Subcutaneous abdominal adipose tissue (tissue), 5 donors: ENCODE data around the gene GLIPR1L1.

Experiments
- H3K27ac ChIP-seq: one replicate; pipeline ENCODE4 v1.7.0; 2013; ENCODE audit warnings: low read depth, mild to moderate bottlenecking, inconsistent platforms, low read length, moderate library complexity
- H3K27me3 ChIP-seq, 5 donors: one replicate each; pipeline ENCODE4 v1.7.0; 2013; ENCODE audit warnings: low read length in 5 of 5, inconsistent platforms in 1 of 5; ENCODE audit not compliant: control insufficient read depth in 5 of 5, insufficient read depth in 4 of 5
- H3K36me3 ChIP-seq, 5 donors: one replicate each; pipeline ENCODE4 v1.7.0; 2013; ENCODE audit warnings: low read length in 5 of 5; ENCODE audit not compliant: control insufficient read depth in 5 of 5, insufficient read depth in 5 of 5
- H3K4me1 ChIP-seq, 5 donors: one replicate each; pipeline ENCODE4 v1.7.0; 2013; ENCODE audit warnings: low read length in 5 of 5, mild to moderate bottlenecking in 3 of 5, moderate library complexity in 1 of 5; ENCODE audit not compliant: control insufficient read depth in 5 of 5, insufficient read depth in 5 of 5
- H3K4me3 ChIP-seq, 5 donors: one replicate each; pipeline ENCODE4 v1.7.0; 2013; ENCODE audit warnings: low read length in 5 of 5, low read depth in 1 of 5
- H3K9ac ChIP-seq, 5 donors: one replicate each; pipeline ENCODE4 v1.7.0; 2013; ENCODE audit warnings: low read length in 5 of 5, mild to moderate bottlenecking in 4 of 5, moderate library complexity in 3 of 5
- H3K9me3 ChIP-seq, 5 donors: one replicate each; pipeline ENCODE4 v1.7.0; 2013; ENCODE audit warnings: low read length in 5 of 5; ENCODE audit not compliant: control insufficient read depth in 5 of 5
- donor health status: healthy.
- donor health status: healthy.
- donor health status: healthy.
- donor health status: healthy.
- donor health status: healthy.

The GLIPR1L1 gene

GRCh38 chr12:75334384-75335030, at the start of gene GLIPR1L1:
Gene GLIPR1L1, plus strand, starts transcription at chr12:75334670. Its CDS starts 59 bp downstream, at chr12:75334729.
- Histone ChIP-seq H3K27me3 (no peaks in the 10 kb centered on the region), H3K9me3 (no peaks in the 10 kb centered on the region), H3K4me3 (peak within 1 kb of the TSS; percentile 55 to 66 (median 60)), H3K27ac (no peak within 1 kb of the TSS), H3K36me3 (no peaks in the 10 kb centered on the region), H3K4me1 (peaks cover 3 to 20% (median 15%) of the 10 kb centered on the region in 5 donors), H3K9ac (peak within 1 kb of the TSS in 2 of 5 donors; percentile 33 to 47)

DNA sequence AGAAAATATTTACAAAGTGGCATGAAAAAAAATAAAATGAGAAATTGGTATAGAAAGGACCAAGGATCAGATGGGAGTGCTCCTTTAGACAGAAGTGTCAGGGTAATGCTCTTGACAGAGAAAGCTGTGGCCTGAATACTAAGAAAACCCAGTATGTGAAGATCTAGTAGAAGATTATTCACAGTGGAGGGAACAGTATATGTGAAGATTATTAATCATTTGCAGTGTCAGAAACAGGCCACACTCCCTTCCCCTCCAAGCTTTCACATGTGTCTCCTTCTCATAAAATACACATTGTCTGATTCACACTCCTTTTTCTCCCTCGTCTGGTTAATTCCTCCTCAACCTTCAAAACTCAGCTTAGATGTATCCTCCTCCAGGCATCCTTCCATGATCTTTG, 45.6 kb upstream of the GLIPR1L1 start:
- Histone ChIP-seq H3K27ac (no peak overlapping the region), H3K9me3 (no peaks in the 10 kb centered on the region), H3K4me3 (no peak overlapping the region), H3K4me1 (no peaks in the 10 kb centered on the region), H3K36me3 (peaks cover 0 to 3% (median 0%) of the 10 kb centered on the region in 5 donors), H3K9ac (no peak overlapping the region), H3K27me3 (no peaks in the 10 kb centered on the region)

DNA sequence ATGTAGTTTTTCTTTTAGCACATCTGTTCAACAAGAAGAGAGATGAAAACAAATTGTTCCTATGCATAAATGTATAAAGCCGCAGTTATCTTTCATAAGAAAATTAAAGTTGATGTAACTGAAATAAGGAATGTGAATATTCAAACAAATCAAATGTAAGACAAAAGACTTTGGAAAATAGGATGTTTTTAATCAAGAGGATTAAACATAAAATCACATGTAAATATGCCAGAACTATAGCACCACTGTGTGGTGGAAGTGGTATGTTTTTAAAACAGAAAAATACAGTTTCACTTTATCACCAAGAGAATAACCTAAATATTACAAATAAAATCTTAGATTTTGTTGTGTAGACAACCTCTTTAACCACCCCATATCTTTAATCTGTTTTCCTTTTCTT, 44.7 kb upstream of the GLIPR1L1 start:
- peaks cover 0 to 3% (median 0%) of the 10 kb centered on the region in 5 donors for H3K36me3 ChIP-seq

DNA sequence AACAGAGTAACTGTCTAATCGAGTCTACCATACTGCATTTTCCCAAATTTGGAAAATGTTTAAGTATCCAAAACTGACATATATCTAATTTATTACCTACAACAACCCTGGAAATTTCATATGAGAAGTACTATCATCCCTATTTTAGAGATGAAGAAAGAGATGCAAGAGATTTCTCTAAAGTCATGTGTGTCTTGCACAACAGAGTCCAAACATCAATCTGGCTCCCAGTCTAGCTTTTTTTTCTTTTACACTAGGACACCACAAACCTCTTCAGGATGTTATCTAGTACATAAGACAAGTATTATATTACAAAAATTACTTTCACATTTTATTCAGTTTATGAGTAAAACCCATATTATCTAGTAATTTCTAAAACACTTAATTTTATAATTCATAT, 43.5 kb upstream of the GLIPR1L1 start:
- no peak overlapping the region for H3K9ac ChIP-seq
- no peaks in the 10 kb centered on the region for H3K4me1 ChIP-seq
- H3K9me3 ChIP-seq, result no peaks in the 10 kb centered on the region
- H3K27me3 ChIP-seq, result no peaks in the 10 kb centered on the region
- no peak overlapping the region for H3K4me3 ChIP-seq
- no peak overlapping the region for H3K27ac ChIP-seq
- H3K36me3 ChIP-seq, result peaks cover 0 to 3% (median 0%) of the 10 kb centered on the region in 5 donors

More for the DNA sequence above, 44.7 kb upstream of the GLIPR1L1 start:
- Histone ChIP-seq H3K9ac (no peak overlapping the region), H3K4me3 (no peak overlapping the region), H3K9me3 (no peaks in the 10 kb centered on the region), H3K4me1 (no peaks in the 10 kb centered on the region), H3K27me3 (no peaks in the 10 kb centered on the region), H3K27ac (no peak overlapping the region)

GRCh38 chr12:75294336-75294735, 40.1 kb upstream of the GLIPR1L1 start:
- Histone ChIP-seq H3K4me3 (no peak overlapping the region), H3K4me1 (no peaks in the 10 kb centered on the region), H3K36me3 (peaks cover 0 to 6% (median 0%) of the 10 kb centered on the region in 5 donors), H3K27me3 (no peaks in the 10 kb centered on the region), H3K9ac (no peak overlapping the region), H3K27ac (no peak overlapping the region), H3K9me3 (no peaks in the 10 kb centered on the region)

DNA sequence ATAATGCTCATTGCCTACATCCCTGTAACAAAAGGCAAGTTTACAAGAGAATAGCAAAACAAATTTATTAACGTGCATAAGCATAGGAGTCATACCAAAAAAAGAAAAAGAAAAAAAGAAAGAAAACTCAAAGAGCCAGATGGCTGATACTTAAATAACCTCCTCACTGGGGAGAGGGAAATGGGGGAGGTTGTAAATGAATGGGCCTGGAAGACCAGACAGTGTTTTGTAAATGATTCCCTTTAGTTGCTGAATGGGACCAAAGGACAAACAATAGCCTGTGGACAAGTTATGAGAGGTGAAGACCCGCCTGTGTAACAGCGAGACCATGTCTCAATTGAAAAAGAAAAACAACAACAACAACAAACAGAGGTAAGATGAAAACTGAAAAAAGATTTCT, 39.7 kb upstream of the GLIPR1L1 start:
- H3K9me3 ChIP-seq, result no peaks in the 10 kb centered on the region
- H3K4me1 ChIP-seq, result no peaks in the 10 kb centered on the region
- H3K27ac ChIP-seq, result no peak overlapping the region
- peaks cover 0 to 6% (median 0%) of the 10 kb centered on the region in 5 donors for H3K36me3 ChIP-seq
- no peak overlapping the region for H3K9ac ChIP-seq
- H3K27me3 ChIP-seq, result no peaks in the 10 kb centered on the region
- no peak overlapping the region for H3K4me3 ChIP-seq

- peaks cover 0 to 20% (median 8%) of the 10 kb centered on the region in 5 donors for H3K36me3 ChIP-seq
- peaks cover 0 to 4% (median 2%) of the 10 kb centered on the region in 5 donors for H3K9me3 ChIP-seq
- H3K4me1 ChIP-seq, result no peaks in the 10 kb centered on the region
- H3K27me3 ChIP-seq, result no peaks in the 10 kb centered on the region
- no peak overlapping the region for H3K27ac ChIP-seq
- H3K9ac ChIP-seq, result no peak overlapping the region
- no peak overlapping the region for H3K4me3 ChIP-seq
These were observed 32.2 kb upstream of the GLIPR1L1 start for GRCh38 chr12:75302225-75302624.

GRCh38 chr12:75302781-75303180, 31.7 kb upstream of the GLIPR1L1 start:
- peaks cover 0 to 4% (median 2%) of the 10 kb centered on the region in 5 donors for H3K9me3 ChIP-seq
- H3K27me3 ChIP-seq, result no peaks in the 10 kb centered on the region
- H3K9ac ChIP-seq, result no peak overlapping the region

DNA sequence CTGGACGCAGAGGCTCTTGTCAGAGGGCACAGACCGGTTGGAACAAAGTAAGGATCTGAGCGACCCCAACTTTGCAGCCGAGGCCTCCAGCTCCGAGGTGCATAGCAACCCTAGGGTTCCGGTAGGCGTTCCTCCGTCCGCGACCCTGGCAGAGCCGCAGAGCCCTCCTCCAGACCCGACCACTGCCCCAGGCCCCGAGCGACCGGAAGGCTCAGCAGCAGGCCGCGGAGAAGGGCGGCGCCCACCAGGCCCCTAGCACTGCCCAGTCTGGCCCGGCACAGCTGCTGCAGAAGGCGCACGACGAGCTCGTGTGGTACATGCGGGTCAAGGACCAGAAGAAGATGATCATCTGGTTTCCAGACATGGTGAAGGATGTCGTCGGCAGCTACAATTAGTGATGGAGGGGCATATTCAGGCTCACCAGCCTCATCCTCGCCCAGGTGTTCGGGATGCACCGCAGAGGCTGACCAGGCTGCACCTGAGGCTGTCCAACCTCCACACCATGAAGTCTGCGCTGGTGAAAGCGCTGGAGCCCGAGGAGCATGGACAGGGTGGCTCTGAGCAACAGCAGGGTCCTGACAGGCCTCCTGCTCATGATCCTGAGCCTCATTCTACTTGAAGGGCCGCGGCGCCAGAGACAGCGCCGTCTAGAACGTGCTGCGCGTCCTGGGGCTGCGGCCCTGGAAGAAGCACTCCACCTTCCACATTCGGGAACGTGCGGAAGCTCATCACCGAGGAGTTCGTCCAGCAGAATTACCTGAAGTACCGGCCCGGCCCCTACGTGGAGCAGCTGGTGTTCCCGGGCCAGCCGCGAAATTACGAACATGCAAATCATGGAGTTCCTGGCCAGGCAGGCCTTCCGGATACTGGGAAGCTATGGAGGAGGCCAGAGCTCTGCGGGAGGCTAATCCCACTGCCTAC, 28.8 kb upstream of the GLIPR1L1 start:
- H3K36me3 ChIP-seq, result peaks cover 0 to 19% (median 8%) of the 10 kb centered on the region in 5 donors

More at GRCh38 chr12:75302781-75303180, 31.7 kb upstream of the GLIPR1L1 start:
- Histone ChIP-seq H3K4me3 (no peak overlapping the region), H3K36me3 (peaks cover 0 to 19% (median 8%) of the 10 kb centered on the region in 5 donors), H3K4me1 (no peaks in the 10 kb centered on the region), H3K27ac (no peak overlapping the region)

GRCh38 chr12:75308279-75308678, 26.2 kb upstream of the GLIPR1L1 start:
- H3K27me3 ChIP-seq, result no peaks in the 10 kb centered on the region
- H3K27ac ChIP-seq, result no peak overlapping the region
- no peak overlapping the region for H3K9ac ChIP-seq
- no peaks in the 10 kb centered on the region for H3K4me1 ChIP-seq
- peaks cover 0 to 19% (median 8%) of the 10 kb centered on the region in 5 donors for H3K36me3 ChIP-seq
- H3K4me3 ChIP-seq, result no peak overlapping the region
- peaks cover 0 to 4% (median 2%) of the 10 kb centered on the region in 5 donors for H3K9me3 ChIP-seq

More for the DNA sequence above, 28.8 kb upstream of the GLIPR1L1 start:
- Histone ChIP-seq H3K9me3 (peaks cover 0 to 4% (median 2%) of the 10 kb centered on the region in 5 donors), H3K27ac (no peak overlapping the region), H3K27me3 (no peaks in the 10 kb centered on the region), H3K4me1 (no peaks in the 10 kb centered on the region), H3K9ac (no peak overlapping the region), H3K4me3 (no peak overlapping the region)
